GM12878 (cell line): ENCODE measurements around the gene SPATA6. TPM values are rescaled to one million over a fixed set of nuclear protein-coding genes. Genes with fewer than 3 reads are reported as not detected.

Experiments
- ATAC-seq: fragments of 200-7000 bp; cut with Tn5 transposase; 3 replicates; pipeline ENCODE4 v1.9.1; 2020; ENCODE audit warnings: mild to moderate bottlenecking, moderate library complexity
- BruUV-seq: library from RNA; stranded (reverse); fragments of 400-500 nt; replicated peaks from 2 replicates; lab custom pipeline; 2021; lab: Mats Ljungman, UMichigan
- CTCF ChIA-PET: fragments of 300-600 bp; sonication (Branson Sonifier 250); formaldehyde crosslinking; extraction: SDS; loops from one replicate; lab custom pipeline; 2021; ENCODE audit warnings: inconsistent platforms; lab: Yijun Ruan, JAX
- POLR2A ChIA-PET: fragments of 350-600 bp; formaldehyde crosslinking; extraction: SDS; loops from one replicate; lab custom pipeline; 2021; ENCODE audit warnings: inconsistent platforms; lab: Charles Lee
- RAD21 ChIA-PET: fragments of 300-600 bp; sonication (Branson Sonifier 250); formaldehyde crosslinking; loops from one replicate; lab custom pipeline; 2023; ENCODE audit warnings: antibody characterized with exemption; ENCODE audit not compliant: unreplicated experiment; lab: Charles Lee
- SMC1A ChIA-PET: fragments of 300-600 bp; sonication (Branson Sonifier 250); formaldehyde crosslinking; loops from one replicate; lab custom pipeline; 2023; ENCODE audit not compliant: unreplicated experiment, uncharacterized antibody; lab: Charles Lee
- DNase-seq: peaks from one replicate; pipeline ENCODE4 v3.0.0-alpha.2; 2011; ENCODE audit warnings: low read depth, low spot score
- FAIRE-seq: peaks from 3 replicates; lab custom pipeline; 2011; peaks lifted over from hg19 to GRCh38; lab: Jason Lieb, UNC
- H2AFZ ChIP-seq: 2 replicates; pipeline ENCODE4 v1.6.0; 2011; ENCODE audit warnings: low read depth, low read length, control low read depth; ENCODE audit not compliant: control insufficient read depth
- H3K27ac ChIP-seq: 2 replicates; pipeline ENCODE4 v1.5.1; 2011; ENCODE audit warnings: control low read depth; ENCODE audit not compliant: control insufficient read depth, insufficient read depth
- H3K27me3 ChIP-seq, 2 experiments: replicated peaks in 1 of 2; 2 replicates each; pipeline versions ENCODE4 v1.6.0 to v1.6.1; 2011; ENCODE audit warnings: low read length in 1 of 2; ENCODE audit not compliant: control insufficient read depth in 2 of 2, insufficient read depth in 2 of 2
- H3K36me3 ChIP-seq, 2 experiments: 2 replicates each; pipeline ENCODE4 v1.5.1; 2011; ENCODE audit warnings: low read length in 1 of 2; ENCODE audit not compliant: control insufficient read depth in 2 of 2, insufficient read depth in 2 of 2
- H3K4me1 ChIP-seq: 2 replicates; pipeline ENCODE4 v1.6.1; 2011; ENCODE audit warnings: mild to moderate bottlenecking, low read length, moderate library complexity, mixed read lengths; ENCODE audit not compliant: control insufficient read depth, insufficient read depth
- H3K4me2 ChIP-seq: 2 replicates; pipeline ENCODE4 v1.6.0; 2011; ENCODE audit warnings: control low read depth; ENCODE audit not compliant: control insufficient read depth, insufficient read depth
- H3K4me3 ChIP-seq: fragments of 200-600 bp; sonication (generic); 2 replicates; pipeline ENCODE4 v1.5.1; 2016
- H3K79me2 ChIP-seq: 2 replicates; pipeline ENCODE4 v1.6.0; 2011; ENCODE audit warnings: low read length; ENCODE audit not compliant: control insufficient read depth, insufficient read depth
- H3K9ac ChIP-seq: 2 replicates; pipeline ENCODE4 v1.8.0; 2011; ENCODE audit warnings: low read length, control low read depth, mixed read lengths; ENCODE audit not compliant: control insufficient read depth, insufficient read depth
- H3K9me3 ChIP-seq: replicated peaks from 3 replicates; pipeline ENCODE4 v1.5.1; 2011; ENCODE audit warnings: mild to moderate bottlenecking, low read length; ENCODE audit not compliant: control insufficient read depth, insufficient read depth
- H4K20me1 ChIP-seq: 2 replicates; pipeline ENCODE4 v1.6.0; 2011; ENCODE audit not compliant: control insufficient read depth, insufficient read depth
- MXI1 ChIP-seq: fragments of 150-350 bp; IDR thresholded peaks from 2 replicates; pipeline ENCODE4 v1.6.1; 2011; ENCODE audit warnings: low read depth, mild to moderate bottlenecking, inconsistent platforms, low read length, improper control_type of control experiment
- POU2F2 ChIP-seq: IDR thresholded peaks from 3 replicates; pipeline ENCODE4 v1.6.1; 2011; ENCODE audit warnings: low read depth, mild to moderate bottlenecking, low read length, borderline replicate concordance
- ZNF384 ChIP-seq: IDR thresholded peaks from 2 replicates; pipeline ENCODE4 v1.6.1; 2012; ENCODE audit warnings: low read depth, mild to moderate bottlenecking, low read length, improper control_type of control experiment, borderline replicate concordance
- WGBS: methylation state at CpG from one replicate; pipeline ENCODE4 v1.1.6; 2016; ENCODE audit warnings: low lambda C conversion rate; ENCODE audit not compliant: insufficient replicate concordance, insufficient coverage; ENCODE audit errors: missing lambda C conversion rate; 5-methylcytosine and 5-hydroxymethylcytosine counted together
- in situ Hi-C: fragments of 300-500 bp; cut with MboI; formaldehyde crosslinking; loops from 9 replicates; pipeline ENCODE4 v1.14.3; 2018; ENCODE audit warnings: mixed read lengths
- intact Hi-C: fragments of 100-400 bp; cut with micrococcal nuclease; formaldehyde crosslinking; loops from one replicate; pipeline ENCODE4 v1.14.2; 2022; ENCODE audit not compliant: unreplicated experiment
- polyA plus RNA-seq, 11 experiments: library from polyadenylated mRNA; depleted of rRNA in 4 of 11; unstranded in 6 of 11; stranded (reverse) in 5 of 11; fragments of >200 nt; fragmentation: Nextera tagmentation in 4 of 11; fragmentation: Illumina TruSeq in 1 of 11; extraction: Ambion mirVana in 4 of 11; extraction: Trizol in 1 of 11; gene quantifications; 1 replicate in 1 of 11; 2 replicates in 10 of 11; pipeline versions ENCODE4 v1.2.1 to v1.2.3, GENCODE V29; 2011 to 2016; ENCODE audit warnings: inconsistent platforms in 2 of 11, missing spikeins in 2 of 11, low read depth in 1 of 11
- small RNA-seq: library from RNA; depleted of rRNA; stranded (forward); fragments of <200 nt; gene quantifications from one replicate; pipeline ENCODE3, GENCODE V24; 2014
- total RNA-seq, 4 experiments: library from RNA; depleted of rRNA in 3 of 4; stranded (reverse); fragments of >200 nt in 3 of 4; fragmentation: Illumina TruSeq in 1 of 4; extraction: Trizol in 1 of 4; gene quantifications; 2 replicates each; pipeline versions ENCODE4 v1.2.1 to v1.2.3, GENCODE V29; 2013 to 2021
- TF ChIP-seq, protein P1 (sequence below): fragments of 450-650 bp; IDR thresholded peaks from 2 replicates; pipeline ENCODE4 v1.6.1; 2017; ENCODE audit warnings: mild to moderate bottlenecking, low read depth, inconsistent platforms; ENCODE audit not compliant: poor library complexity, severe bottlenecking

SPATA6 gene
- total and polyA plus RNA-seq, 10 of the 15 experiments (the other 5 are each of a cell fraction or from before 2014, with no cell fraction given) = 0.29 TPM; not detected in 9

DNA sequence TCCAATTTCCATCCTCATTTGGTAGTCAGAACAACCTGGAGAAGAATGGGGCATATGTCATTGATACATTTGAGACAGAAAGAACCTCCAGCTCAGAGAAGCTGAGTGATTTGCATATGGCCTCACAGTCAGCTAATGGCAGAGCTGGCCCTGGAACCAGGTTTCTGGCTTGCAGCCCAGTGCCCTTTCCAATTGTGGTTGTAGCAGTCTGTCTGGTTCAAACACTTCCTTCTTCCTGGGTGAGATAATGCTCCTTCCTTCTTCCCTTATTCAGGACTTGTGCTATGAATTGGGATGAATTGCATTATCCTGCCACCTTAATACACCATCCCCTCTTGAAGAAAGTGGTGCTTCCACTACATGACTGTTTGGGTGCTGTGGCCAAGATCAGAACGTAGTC is 225.3 kb downstream of the SPATA6 start:
- H3K9me3 ChIP-seq = no peaks in the 10 kb centered on the region
- no peaks in the 10 kb centered on the region; the same call in 1 of the 2 replicates for H4K20me1 ChIP-seq
- H3K9ac ChIP-seq = no peak overlapping the region
- ChIA-PET SMC1A (no interaction called here), RAD21 (no interaction called here), CTCF (no interaction called here), POLR2A (no interaction called here)
- intact Hi-C loops = no loop called here
- no peaks in the 10 kb centered on the region for H3K4me1 ChIP-seq
- TF ChIP-seq POU2F2 = no peak
- TF ChIP-seq, protein P1, sequence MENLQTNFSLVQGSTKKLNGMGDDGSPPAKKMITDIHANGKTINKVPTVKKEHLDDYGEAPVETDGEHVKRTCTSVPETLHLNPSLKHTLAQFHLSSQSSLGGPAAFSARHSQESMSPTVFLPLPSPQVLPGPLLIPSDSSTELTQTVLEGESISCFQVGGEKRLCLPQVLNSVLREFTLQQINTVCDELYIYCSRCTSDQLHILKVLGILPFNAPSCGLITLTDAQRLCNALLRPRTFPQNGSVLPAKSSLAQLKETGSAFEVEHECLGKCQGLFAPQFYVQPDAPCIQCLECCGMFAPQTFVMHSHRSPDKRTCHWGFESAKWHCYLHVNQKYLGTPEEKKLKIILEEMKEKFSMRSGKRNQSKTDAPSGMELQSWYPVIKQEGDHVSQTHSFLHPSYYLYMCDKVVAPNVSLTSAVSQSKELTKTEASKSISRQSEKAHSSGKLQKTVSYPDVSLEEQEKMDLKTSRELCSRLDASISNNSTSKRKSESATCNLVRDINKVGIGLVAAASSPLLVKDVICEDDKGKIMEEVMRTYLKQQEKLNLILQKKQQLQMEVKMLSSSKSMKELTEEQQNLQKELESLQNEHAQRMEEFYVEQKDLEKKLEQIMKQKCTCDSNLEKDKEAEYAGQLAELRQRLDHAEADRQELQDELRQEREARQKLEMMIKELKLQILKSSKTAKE = no peak
- no peak for TF ChIP-seq MXI1
- no peak for TF ChIP-seq ZNF384
- FAIRE-seq (no peak), DNase-seq (no peak), ATAC-seq (no peak)
- no peaks in the 10 kb centered on the region for H3K27me3 ChIP-seq
- in situ Hi-C loops = no loop called here
- H3K27ac ChIP-seq = no peak overlapping the region
- no peaks in the 10 kb centered on the region for H3K36me3 ChIP-seq
- H3K4me3 ChIP-seq = no peak overlapping the region
- WGBS = 0% methylated on average over 1 of the region's 1 CpG
- BruUV-seq = no TSS peak
- no peaks in the 10 kb centered on the region for H3K79me2 ChIP-seq
- H3K4me2 ChIP-seq = no peak overlapping the region
- no peak overlapping the region for H2AFZ ChIP-seq

Small RNA genes within 50 kb of the gene (small RNA-seq; reads per million reads assigned to genes)
- gene RNU4-61P (not detected), gene RNU6-723P (not detected)

Other genes starting within 250 kb of the SPATA6 start
- not detected in 2 replicates for gene SLC5A9, start 249.5 kb downstream of the SPATA6 start, total RNA-seq (2014; rRNA removed)
- gene SLC5A9, start 249.5 kb downstream of the SPATA6 start, total RNA-seq (2014; rRNA removed; fragmentation: Illumina TruSeq; extraction: Trizol) = not detected in 2 replicates
- gene SLC5A9, start 249.5 kb downstream of the SPATA6 start, total RNA-seq (2021) = not detected in 2 replicates
- 0.03 and 0.06 TPM in 2 replicates for gene SLC5A9, start 249.5 kb downstream of the SPATA6 start, polyA plus RNA-seq (2011; rRNA removed)
- gene SLC5A9, start 249.5 kb downstream of the SPATA6 start, polyA plus RNA-seq (2014; fragmentation: Illumina TruSeq; extraction: Trizol) = not detected in 2 replicates
- not detected for gene SLC5A9, start 249.5 kb downstream of the SPATA6 start, polyA plus RNA-seq (2014; fragmentation: Nextera tagmentation; extraction: Ambion mirVana)
- not detected in 2 replicates for gene SLC5A9, start 249.5 kb downstream of the SPATA6 start, polyA plus RNA-seq (2014; rRNA removed)
- gene SLC5A9, start 249.5 kb downstream of the SPATA6 start, polyA plus RNA-seq (2016; fragmentation: Nextera tagmentation; extraction: Ambion mirVana) = not detected